CD4-positive, alpha-beta T cell treated with Interleukin-15 for 4 hours (primary cell): ENCODE measurements around the gene MIX23.
"Not testable (repeated sequence)": the region's sequence is repeated elsewhere in the genome, so short reads cannot be mapped to it uniquely, and the experiment has no call there.

Experiments
- DNase-seq: peaks from one replicate; pipeline ENCODE4 v3.0.0-alpha.2; 2020; ENCODE audit warnings: low spot score

MIX23 gene

DNA sequence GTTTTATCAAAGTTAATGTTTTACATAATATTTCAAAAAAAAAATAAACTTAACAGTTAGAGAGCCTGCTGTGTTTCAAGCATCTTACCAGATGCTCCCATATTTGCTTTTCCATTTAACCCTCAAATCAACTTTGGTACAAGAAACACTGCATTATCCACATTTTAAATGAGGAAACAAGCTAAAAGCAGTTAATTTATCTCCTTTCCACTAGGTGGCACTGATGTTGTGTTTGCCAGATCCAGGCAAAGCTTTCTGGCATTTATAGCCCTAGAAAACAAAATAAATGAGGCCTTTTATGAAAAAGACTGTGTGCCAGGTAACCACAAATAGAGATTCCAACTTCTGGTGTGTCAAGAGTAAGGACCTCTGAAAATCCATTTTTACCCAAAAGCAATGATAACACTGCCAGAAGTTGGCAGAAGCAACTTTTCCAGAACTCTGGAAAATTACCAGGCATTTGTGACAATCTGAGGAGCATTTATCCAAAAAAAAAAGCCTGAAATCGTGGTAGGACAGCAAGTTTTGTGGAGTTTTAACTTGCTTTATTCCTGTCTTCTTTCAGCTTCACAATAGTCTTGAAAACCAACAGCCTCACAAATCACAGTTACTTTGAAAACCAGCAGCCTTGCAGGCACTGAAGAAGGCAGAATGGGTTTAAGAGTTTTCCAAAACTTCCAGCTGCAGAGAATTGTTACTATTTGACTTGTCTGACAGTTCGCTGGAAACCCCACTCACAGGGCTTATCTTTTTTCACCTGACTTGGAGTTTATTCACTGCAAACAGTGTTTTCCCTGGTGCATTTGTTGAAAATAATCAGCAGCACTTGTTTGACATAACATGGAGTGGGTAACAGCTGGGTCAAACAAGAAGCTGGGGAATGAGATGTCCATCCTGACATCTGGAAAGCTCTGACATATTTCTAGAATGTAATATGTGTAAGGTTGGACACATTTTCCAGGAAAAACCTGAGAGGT is 10.1 kb upstream of the MIX23 start:
- DNase-seq, result peak; percentile 58

DNA sequence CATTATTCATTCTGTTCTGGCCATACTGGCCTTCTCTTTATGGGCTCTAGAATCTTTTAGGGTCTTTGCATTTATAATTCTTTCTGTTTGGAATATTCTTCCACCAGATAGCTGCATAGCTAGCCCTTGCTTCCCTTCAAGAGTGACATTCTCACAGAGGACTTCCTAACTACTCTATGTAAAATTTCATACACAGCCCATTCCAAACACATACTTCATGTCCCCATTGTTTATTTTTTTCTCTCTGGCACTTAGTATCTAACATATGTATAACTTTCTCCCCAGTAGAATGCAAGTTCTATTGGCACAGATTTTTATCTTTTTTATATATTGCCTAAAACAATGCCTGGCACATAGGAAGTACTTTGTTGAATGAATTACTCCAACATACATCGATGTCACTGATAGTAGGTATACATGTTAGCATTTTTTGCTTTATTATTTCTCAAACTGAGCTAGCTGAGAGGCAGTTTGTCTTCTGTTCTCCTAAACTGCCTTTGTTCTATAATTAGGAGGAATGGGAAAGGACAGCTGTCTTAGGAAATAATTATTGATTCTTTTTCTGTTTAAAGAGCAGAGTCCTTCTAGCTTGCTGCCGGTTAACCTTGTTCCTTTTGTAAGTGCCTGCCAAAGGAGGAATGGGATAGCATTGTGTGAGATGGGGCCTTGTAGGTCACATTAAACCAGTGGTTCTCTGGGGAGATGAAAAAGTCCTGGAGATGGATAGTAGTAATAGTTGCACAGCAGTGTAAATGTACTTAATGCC is 8.8 kb upstream of the MIX23 start:
- no peak for DNase-seq

DNA sequence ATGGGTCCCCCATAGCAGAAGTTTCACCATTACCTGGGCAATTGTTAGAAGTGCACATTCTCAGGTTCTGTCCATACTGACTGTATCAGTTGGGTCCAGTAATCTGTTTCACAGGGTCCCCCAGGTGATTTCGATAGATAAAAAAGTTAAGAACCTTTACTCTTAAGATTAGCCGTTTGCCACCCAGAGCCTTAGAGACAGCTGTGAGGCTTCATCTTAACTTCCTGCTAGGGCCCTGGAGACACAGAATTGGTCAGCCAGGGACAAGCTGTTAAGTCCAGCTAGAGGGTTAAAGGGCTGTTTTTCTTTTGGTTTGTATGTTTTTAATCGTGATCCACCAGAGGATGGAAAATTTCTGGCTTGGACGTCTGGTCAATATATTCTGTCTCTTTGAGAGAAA is 7.6 kb upstream of the MIX23 start:
- DNase-seq, result no peak

- DNase-seq, result no peak
These were observed 6.9 kb upstream of the MIX23 start for GRCh38 chr3:122389892-122390291.

- no peak for DNase-seq
These were observed 6.2 kb upstream of the MIX23 start for GRCh38 chr3:122389197-122389596.

DNA sequence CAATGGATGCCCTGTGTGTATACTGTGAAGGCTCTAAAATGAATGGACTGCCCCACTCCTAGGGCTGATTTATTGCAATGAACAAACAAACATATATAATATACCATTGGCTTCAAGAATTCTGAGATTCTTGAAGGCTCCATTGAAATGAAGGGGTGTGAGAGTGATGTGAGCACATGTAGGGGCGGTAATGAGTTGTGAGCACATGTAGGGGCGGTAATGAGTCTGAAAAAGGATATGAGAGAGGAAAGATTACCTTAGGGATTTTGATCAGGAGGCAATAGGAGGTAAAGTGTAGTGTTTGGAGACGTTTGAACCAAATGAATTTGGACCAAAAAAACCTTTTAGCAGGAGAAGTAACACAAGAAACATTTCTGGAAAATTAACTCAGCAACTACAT is 4.7 kb upstream of the MIX23 start:
- no peak for DNase-seq

- DNase-seq, result peak; percentile 93
These were observed 1.0 kb upstream of the MIX23 start, which contains the start of gene FAM162A for GRCh38 chr3:122383771-122384697. Gene FAM162A (plus strand): TSS chr3:122384182. CDS start chr3:122384266, 84 bp downstream.

GRCh38 chr3:122377975-122378374 is 5.1 kb downstream of the MIX23 start:
- no peak for DNase-seq

DNA sequence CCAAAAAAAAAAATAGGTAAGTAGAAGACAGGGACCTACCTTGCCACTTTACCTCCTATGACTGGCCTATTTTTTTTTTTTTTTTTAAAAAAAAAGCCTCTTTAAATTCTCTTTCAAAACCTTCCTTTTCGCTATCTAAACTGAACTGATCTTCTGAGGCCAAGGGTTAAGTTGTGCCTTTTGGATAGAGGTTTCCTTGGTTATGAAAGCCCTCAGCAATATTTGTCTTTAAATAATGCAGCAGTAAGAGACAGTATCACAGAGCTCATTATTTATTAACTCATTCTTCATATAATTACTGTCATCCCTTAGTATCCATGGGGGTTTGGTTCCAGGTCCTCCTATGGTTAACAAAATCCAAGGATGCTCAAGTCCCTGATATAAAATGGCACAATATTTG is 9.0 kb downstream of the MIX23 start:
- DNase-seq, result no peak

- no peak for DNase-seq
These were observed 16.7 kb downstream of the MIX23 start for GRCh38 chr3:122366379-122366749.

GRCh38 chr3:122365582-122366378 is 17.3 kb downstream of the MIX23 start:
- not testable (repeated sequence) for DNase-seq

- DNase-seq, result no peak
These were observed 18.0 kb downstream of the MIX23 start for GRCh38 chr3:122365073-122365472.

DNA sequence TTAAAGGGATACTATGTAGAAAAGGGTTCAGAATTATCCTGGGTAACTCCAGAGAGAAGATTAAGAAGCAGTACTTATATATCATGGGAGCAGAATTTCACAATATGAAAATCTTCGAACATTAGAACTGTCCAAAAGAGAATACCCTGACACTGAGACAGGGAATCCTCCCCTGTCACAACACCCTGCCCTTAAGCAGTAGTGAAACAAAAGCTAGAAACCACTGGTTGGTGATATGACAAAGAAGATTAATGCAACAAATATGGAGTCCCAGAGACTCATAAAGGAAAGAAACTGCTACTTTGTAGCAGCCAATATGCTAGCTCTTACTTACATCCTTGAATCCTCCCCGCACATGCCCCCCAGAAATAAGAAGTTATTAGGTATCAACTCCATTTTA is 18.5 kb downstream of the MIX23 start:
- DNase-seq, result no peak

DNA sequence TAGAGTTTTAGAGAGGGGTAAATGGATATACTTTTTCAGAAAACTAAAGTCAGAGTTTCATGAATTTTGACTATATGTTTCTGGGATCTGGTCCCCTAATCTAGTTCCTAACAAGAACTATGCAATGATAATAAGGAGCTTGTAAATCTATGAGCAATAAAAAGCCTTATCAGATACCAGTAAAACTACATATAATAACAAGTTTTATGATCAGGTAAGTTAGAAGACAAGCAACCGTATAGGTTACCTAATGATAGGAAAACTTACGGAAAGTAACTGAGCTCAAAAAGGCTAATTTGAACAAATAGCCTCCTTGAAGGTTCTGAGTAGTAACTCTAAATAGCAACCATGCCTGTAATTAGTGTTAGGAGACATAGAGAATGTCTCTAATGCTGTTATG is 21.0 kb downstream of the MIX23 start:
- DNase-seq, result no peak

- DNase-seq, result no peak
These were observed 24.4 kb downstream of the MIX23 start for GRCh38 chr3:122358703-122359032.

DNA sequence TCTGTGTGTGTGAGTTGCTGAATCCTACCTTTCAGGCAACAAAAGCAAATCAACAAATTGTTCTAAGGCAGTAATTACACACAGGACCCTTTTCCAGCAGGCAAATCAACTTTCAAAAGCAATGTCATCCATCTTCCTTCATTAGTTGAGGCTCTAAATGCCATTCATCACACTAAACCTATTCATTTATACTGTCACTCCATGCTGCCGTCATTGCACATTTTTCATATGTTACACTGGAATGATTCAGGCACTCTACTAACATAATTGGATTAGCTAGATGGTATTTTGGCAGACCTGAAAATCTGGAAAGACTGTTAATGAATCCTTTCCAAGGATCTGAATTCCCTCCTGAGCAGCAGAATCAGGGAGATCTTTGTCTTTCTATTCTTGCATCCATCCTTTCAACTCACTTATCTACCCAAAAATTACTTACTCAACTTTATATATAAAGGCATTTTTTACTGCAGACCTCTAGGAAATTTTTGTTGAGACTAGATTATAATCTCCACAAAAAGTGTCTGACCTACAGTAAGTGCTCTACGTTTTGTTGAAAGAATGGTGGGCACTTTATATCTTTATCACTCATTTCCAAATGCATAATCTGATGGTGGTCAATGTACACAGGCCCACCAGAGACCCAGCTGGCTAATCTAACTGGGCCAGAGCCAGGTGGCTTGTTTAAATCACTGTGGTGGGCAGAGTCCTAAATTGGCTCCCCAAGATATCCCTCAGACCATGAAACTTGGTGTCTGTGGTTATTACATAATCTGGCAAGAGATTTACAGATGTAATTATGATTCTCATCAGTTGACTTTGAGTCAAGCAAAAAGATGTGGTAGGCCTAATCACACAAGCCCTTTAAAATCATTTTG is 25.0 kb downstream of the MIX23 start:
- no peak for DNase-seq

GRCh38 chr3:122356402-122356801 is 26.6 kb downstream of the MIX23 start:
- peak; percentile 18 for DNase-seq

- DNase-seq, result no peak
These were observed 27.4 kb downstream of the MIX23 start for GRCh38 chr3:122355612-122356011.

- DNase-seq, result no peak
These were observed 29.1 kb downstream of the MIX23 start for GRCh38 chr3:122353893-122354401.

- DNase-seq, result no peak
These were observed 29.8 kb downstream of the MIX23 start for GRCh38 chr3:122353215-122353614.
